ENCODE results near the gene PTPRD. TPM values are rescaled to one million over a fixed set of nuclear protein-coding genes. Genes with fewer than 3 reads are reported as not detected.

PTPRD gene
- total and polyA plus RNA-seq, 2 donors (not counting 1 experiment from before 2014, with no cell fraction given) = not detected

GRCh38 chr9:10523164-10523563 lies 89.6 kb downstream of the PTPRD start:
- no peaks in the 10 kb centered on the region for H3K79me2 ChIP-seq (ENCODE audit: control insufficient read depth, insufficient read depth, low read length)
- H3K27me3 Mint-ChIP-seq = no peaks in the 10 kb centered on the region
- H3K4me1 Mint-ChIP-seq = no peaks in the 10 kb centered on the region
- DNase-seq (no peak), ATAC-seq (ENCODE audit: low read depth) (no peak)
- H3K27me3 ChIP-seq (replicated peaks in 1 of 4; ENCODE audit: control extremely low read depth in 1 of 4, control insufficient read depth in 3 of 4, insufficient read depth in 4 of 4, low read length in 3 of 4) = no peaks in the 10 kb centered on the region
- 83% methylated on average over 1 of the region's 5 CpGs for WGBS (ENCODE audit: insufficient coverage)
- H3K27ac Mint-ChIP-seq = no peak overlapping the region
- H3K4me1 ChIP-seq (ENCODE audit: control insufficient read depth in 2 of 2, insufficient read depth in 2 of 2, low read length in 2 of 2) = no peaks in the 10 kb centered on the region
- no peak overlapping the region for H3K9ac ChIP-seq (ENCODE audit: low read length)
- no peak overlapping the region for H3K4me3 Mint-ChIP-seq
- POLR2A ChIA-PET = no interaction called here
- no peaks in the 10 kb centered on the region for H4K20me1 ChIP-seq (ENCODE audit: control insufficient read depth, insufficient read depth, low read length, poor library complexity, severe bottlenecking)
- H3K4me3 ChIP-seq (ENCODE audit: control extremely low read depth in 1 of 5, extremely low read depth in 1 of 5, insufficient read depth in 1 of 5, low read depth in 2 of 5, low read length in 4 of 5) = no peak overlapping the region
- H3K27ac ChIP-seq (ENCODE audit: low read length in 2 of 2) = no peak overlapping the region
- H3K9me3 Mint-ChIP-seq (ENCODE audit: insufficient read depth) = peaks cover 4% of the 10 kb centered on the region
- no peak overlapping the region for H2AFZ ChIP-seq (ENCODE audit: insufficient read depth, low read depth, low read length, poor library complexity, severe bottlenecking)
- CTCF ChIA-PET = no interaction called here
- TF ChIP-seq, protein P1, sequence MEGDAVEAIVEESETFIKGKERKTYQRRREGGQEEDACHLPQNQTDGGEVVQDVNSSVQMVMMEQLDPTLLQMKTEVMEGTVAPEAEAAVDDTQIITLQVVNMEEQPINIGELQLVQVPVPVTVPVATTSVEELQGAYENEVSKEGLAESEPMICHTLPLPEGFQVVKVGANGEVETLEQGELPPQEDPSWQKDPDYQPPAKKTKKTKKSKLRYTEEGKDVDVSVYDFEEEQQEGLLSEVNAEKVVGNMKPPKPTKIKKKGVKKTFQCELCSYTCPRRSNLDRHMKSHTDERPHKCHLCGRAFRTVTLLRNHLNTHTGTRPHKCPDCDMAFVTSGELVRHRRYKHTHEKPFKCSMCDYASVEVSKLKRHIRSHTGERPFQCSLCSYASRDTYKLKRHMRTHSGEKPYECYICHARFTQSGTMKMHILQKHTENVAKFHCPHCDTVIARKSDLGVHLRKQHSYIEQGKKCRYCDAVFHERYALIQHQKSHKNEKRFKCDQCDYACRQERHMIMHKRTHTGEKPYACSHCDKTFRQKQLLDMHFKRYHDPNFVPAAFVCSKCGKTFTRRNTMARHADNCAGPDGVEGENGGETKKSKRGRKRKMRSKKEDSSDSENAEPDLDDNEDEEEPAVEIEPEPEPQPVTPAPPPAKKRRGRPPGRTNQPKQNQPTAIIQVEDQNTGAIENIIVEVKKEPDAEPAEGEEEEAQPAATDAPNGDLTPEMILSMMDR (IDR thresholded peaks at IDR 0.05) = no peak
- no peak for TF ChIP-seq EZH2 (IDR thresholded peaks at IDR 0.05; ENCODE audit: borderline replicate concordance, insufficient read depth, low read depth, low read length, poor library complexity, severe bottlenecking)
- no peak overlapping the region for H3K4me2 ChIP-seq (replicated peaks; ENCODE audit: low read depth, low read length, poor library complexity, severe bottlenecking)
- intact Hi-C loops (cut with micrococcal nuclease) = no loop called here
- no peaks in the 10 kb centered on the region for H3K9me3 ChIP-seq (ENCODE audit: control extremely low read depth in 1 of 3, control insufficient read depth in 2 of 3, insufficient read depth in 1 of 3, low read length in 2 of 3)
- no peaks in the 10 kb centered on the region for H3K36me3 ChIP-seq (replicated peaks in 1 of 2; ENCODE audit: control extremely low read depth in 1 of 2, control insufficient read depth in 1 of 2, extremely low read depth in 1 of 2, insufficient read depth in 2 of 2, low read length in 1 of 2)

DNA sequence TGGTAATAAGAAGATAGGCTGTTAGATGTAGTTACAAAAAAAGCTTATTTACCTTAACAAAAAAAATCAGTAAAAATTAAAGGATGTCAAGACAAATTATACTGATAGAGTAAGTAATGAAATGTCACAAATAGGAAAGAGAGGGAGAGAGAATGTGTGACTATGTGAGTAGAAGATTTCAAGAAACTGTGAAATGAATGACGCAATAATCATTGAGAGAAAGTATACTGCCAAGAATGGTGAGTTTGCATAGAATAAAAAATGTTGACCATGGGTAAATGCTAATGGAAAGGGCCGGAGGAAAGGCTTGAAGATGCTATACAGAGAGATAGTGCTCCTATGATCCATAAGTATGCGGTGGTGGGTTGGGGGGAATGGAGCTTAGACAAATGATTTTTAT lies 100.7 kb downstream of the PTPRD start:
- Histone ChIP-seq H3K4me2 (replicated peaks; ENCODE audit: low read depth, low read length, poor library complexity, severe bottlenecking) (no peak overlapping the region), H3K9me3 (ENCODE audit: control extremely low read depth in 1 of 3, control insufficient read depth in 2 of 3, insufficient read depth in 1 of 3, low read length in 2 of 3) (no peaks in the 10 kb centered on the region), H2AFZ (ENCODE audit: insufficient read depth, low read depth, low read length, poor library complexity, severe bottlenecking) (no peak overlapping the region), H3K27ac (ENCODE audit: low read length in 2 of 2) (no peak overlapping the region), H4K20me1 (ENCODE audit: control insufficient read depth, insufficient read depth, low read length, poor library complexity, severe bottlenecking) (no peaks in the 10 kb centered on the region), H3K9ac (ENCODE audit: low read length) (no peak overlapping the region), H3K79me2 (ENCODE audit: control insufficient read depth, insufficient read depth, low read length) (no peaks in the 10 kb centered on the region), H3K27me3 (replicated peaks in 1 of 4; ENCODE audit: control extremely low read depth in 1 of 4, control insufficient read depth in 3 of 4, insufficient read depth in 4 of 4, low read length in 3 of 4) (no peaks in the 10 kb centered on the region), H3K36me3 (replicated peaks in 1 of 2; ENCODE audit: control extremely low read depth in 1 of 2, control insufficient read depth in 1 of 2, extremely low read depth in 1 of 2, insufficient read depth in 2 of 2, low read length in 1 of 2) (no peaks in the 10 kb centered on the region), H3K4me1 (ENCODE audit: control insufficient read depth in 2 of 2, insufficient read depth in 2 of 2, low read length in 2 of 2) (no peaks in the 10 kb centered on the region), H3K4me3 (ENCODE audit: control extremely low read depth in 1 of 5, extremely low read depth in 1 of 5, insufficient read depth in 1 of 5, low read depth in 2 of 5, low read length in 4 of 5) (no peak overlapping the region)
- no peak for TF ChIP-seq EZH2 (IDR thresholded peaks at IDR 0.05; ENCODE audit: borderline replicate concordance, insufficient read depth, low read depth, low read length, poor library complexity, severe bottlenecking)
- TF ChIP-seq, protein P1 (IDR thresholded peaks at IDR 0.05) = no peak
- ATAC-seq (ENCODE audit: low read depth) (no peak), DNase-seq (no peak)
- no peak overlapping the region for H3K27ac Mint-ChIP-seq
- POLR2A ChIA-PET = no interaction called here
- H3K9me3 Mint-ChIP-seq (ENCODE audit: insufficient read depth) = peaks cover 2% of the 10 kb centered on the region
- WGBS (ENCODE audit: insufficient coverage) = 92% methylated on average over 2 of the region's 3 CpGs
- CTCF ChIA-PET = no interaction called here
- no peaks in the 10 kb centered on the region for H3K27me3 Mint-ChIP-seq
- intact Hi-C loops (cut with micrococcal nuclease) = no loop called here
- no peaks in the 10 kb centered on the region for H3K4me1 Mint-ChIP-seq
- H3K4me3 Mint-ChIP-seq = no peak overlapping the region

All from B cell (primary cell).